Keratinocyte (primary cell): ENCODE results near the gene FBXL5. TPM values are rescaled to one million over a fixed set of nuclear protein-coding genes. Genes with fewer than 3 reads are reported as not detected.
A peak's percentile ranks its signal among the peaks of the same experiment; 100 is the strongest.

Experiments used
- DNase-seq: peaks from one replicate; pipeline ENCODE4 v3.0.0-alpha.2; 2011; ENCODE audit warnings: low read depth, missing footprints, low spot score
- FAIRE-seq: peaks from 2 replicates; lab custom pipeline; 2011; peaks lifted over from hg19 to GRCh38; lab: Jason Lieb, UNC
- H2AFZ ChIP-seq: 2 replicates; pipeline ENCODE4 v1.6.0; 2012; ENCODE audit warnings: low read length, control low read depth, inconsistent platforms; ENCODE audit not compliant: control insufficient read depth
- H3K27ac ChIP-seq: 2 replicates; pipeline ENCODE4 v1.5.1; 2011; ENCODE audit warnings: low read length; ENCODE audit not compliant: control insufficient read depth, insufficient read depth
- H3K27me3 ChIP-seq: 3 replicates; pipeline ENCODE4 v1.6.0; 2011; ENCODE audit warnings: low read length; ENCODE audit not compliant: control insufficient read depth, insufficient read depth; ENCODE audit errors: extremely low read depth
- H3K36me3 ChIP-seq, 2 experiments: 2 replicates in 1 of 2; 3 replicates in 1 of 2; pipeline ENCODE4 v1.5.1; 2011; ENCODE audit warnings: low read length in 2 of 2, mild to moderate bottlenecking in 1 of 2; ENCODE audit not compliant: control insufficient read depth in 2 of 2, insufficient read depth in 2 of 2; ENCODE audit errors: extremely low read depth in 1 of 2
- H3K4me1 ChIP-seq: 3 replicates; pipeline ENCODE4 v1.5.1; 2011; ENCODE audit warnings: low read length; ENCODE audit not compliant: control insufficient read depth, insufficient read depth; ENCODE audit errors: extremely low read depth
- H3K4me2 ChIP-seq: 3 replicates; pipeline ENCODE4 v1.6.0; 2011; ENCODE audit warnings: low read depth, low read length; ENCODE audit not compliant: control insufficient read depth, insufficient read depth; ENCODE audit errors: extremely low read depth
- H3K4me3 ChIP-seq, 3 experiments: fragments of 200-600 bp in 1 of 3; sonication (generic) in 1 of 3; 2 replicates in 2 of 3; 3 replicates in 1 of 3; pipeline ENCODE4 v1.5.1; 2011 to 2016; ENCODE audit warnings: low read length in 3 of 3, mild to moderate bottlenecking in 3 of 3, control low read depth in 2 of 3, inconsistent platforms in 1 of 3, low read depth in 1 of 3, mixed read lengths in 1 of 3, mixed run types in 1 of 3, moderate library complexity in 1 of 3; ENCODE audit not compliant: control insufficient read depth in 2 of 3, insufficient read depth in 2 of 3; ENCODE audit errors: extremely low read depth in 1 of 3
- H3K79me2 ChIP-seq: 2 replicates; pipeline ENCODE4 v1.6.0; 2012; ENCODE audit warnings: low read length; ENCODE audit not compliant: control insufficient read depth, insufficient read depth
- H3K9ac ChIP-seq: 3 replicates; pipeline ENCODE4 v1.6.0; 2011; ENCODE audit warnings: low read length; ENCODE audit not compliant: control insufficient read depth, insufficient read depth; ENCODE audit errors: extremely low read depth
- H3K9me1 ChIP-seq: 3 replicates; pipeline ENCODE4 v1.6.0; 2011; ENCODE audit warnings: low read length; ENCODE audit not compliant: control insufficient read depth, insufficient read depth; ENCODE audit errors: extremely low read depth
- H3K9me3 ChIP-seq: 2 replicates; pipeline ENCODE4 v1.5.1; 2012; ENCODE audit warnings: low read depth, low read length; ENCODE audit not compliant: control insufficient read depth
- H4K20me1 ChIP-seq: 3 replicates; pipeline ENCODE4 v1.6.0; 2011; ENCODE audit warnings: low read length; ENCODE audit not compliant: control insufficient read depth, insufficient read depth; ENCODE audit errors: extremely low read depth
- CTCF ChIP-seq, 3 experiments: IDR thresholded peaks in 1 of 3; conservative IDR thresholded peaks in 1 of 3; optimal IDR thresholded peaks in 1 of 3; 2 replicates in 2 of 3; 3 replicates in 1 of 3; pipeline versions ENCODE3 to v1.5.1; 2011; ENCODE audit warnings: low read length in 3 of 3, mild to moderate bottlenecking in 3 of 3, moderate library complexity in 2 of 3, control low read depth in 1 of 3, inconsistent platforms in 1 of 3; ENCODE audit not compliant: insufficient read depth in 2 of 3; ENCODE audit errors: extremely low read depth in 1 of 3
- EZH2 ChIP-seq: IDR thresholded peaks from one replicate; pipeline ENCODE4 v1.6.1; 2012; ENCODE audit warnings: inconsistent platforms, mild to moderate bottlenecking, low read length, moderate library complexity
- dilution Hi-C: fragments of 300-500 bp; cut with MboI; formaldehyde crosslinking; loops from one replicate; pipeline ENCODE4 v1.7.0; 2020; ENCODE audit warnings: low sequenced_read_pairs; ENCODE audit not compliant: extremely low pct_ligation_motif_present
- polyA plus RNA-seq, 5 experiments: library from polyadenylated mRNA; depleted of rRNA in 3 of 5; stranded (reverse) in 3 of 5; stranded (forward) in 1 of 5; unstranded in 1 of 5; fragments of >200 nt; gene quantifications; 1 replicate in 1 of 5; 2 replicates in 3 of 5; 3 replicates in 1 of 5; pipeline versions ENCODE4 v1.2.1 to v1.2.3, GENCODE V29; 2011 to 2012; ENCODE audit warnings: missing spikeins in 2 of 5, low read depth in 1 of 5, low replicate concordance in 1 of 5

Gene FBXL5
- polyA plus RNA-seq, 1 donor (not counting 4 experiments of a cell fraction or from before 2014, with no cell fraction given): 63.1 TPM

GRCh38 chr4:15681372-15682241, 26.4 kb upstream of the FBXL5 start, which contains the start of gene FAM200B:
Gene FAM200B, plus strand, starts transcription at chr4:15681827. Its CDS starts 5,151 bp downstream, at chr4:15686978.
- H2AFZ ChIP-seq: no peak within 1 kb of the TSS
- H3K4me1 ChIP-seq: peaks cover 49% of the 10 kb centered on the region
- peak within 1 kb of the TSS; percentile 98 for H3K9ac ChIP-seq
- peak; percentile 76 for FAIRE-seq
- H3K4me3 ChIP-seq: peak within 1 kb of the TSS; percentile 60 to 91 (median 88)
- TF ChIP-seq CTCF (optimal IDR thresholded peaks at IDR 0.05 in 1 of 3, IDR thresholded peaks at IDR 0.05 in 1 of 3, conservative IDR thresholded peaks at IDR 0.05 in 1 of 3; ENCODE audit: extremely low read depth in 1 of 3, insufficient read depth in 2 of 3, low read length in 3 of 3) (peak; percentile 14 to 24 (median 17)), EZH2 (no peak)
- H3K27ac ChIP-seq: peak within 1 kb of the TSS; percentile 96
- dilution Hi-C loops: no loop called here
- no peaks in the 10 kb centered on the region for H3K9me1 ChIP-seq
- H3K79me2 ChIP-seq: peaks cover 84% of the 10 kb centered on the region
- H4K20me1 ChIP-seq: no peaks in the 10 kb centered on the region
- DNase-seq: peak; percentile 95
- H3K27me3 ChIP-seq: no peaks in the 10 kb centered on the region
- H3K9me3 ChIP-seq: no peaks in the 10 kb centered on the region
- H3K36me3 ChIP-seq: peaks cover 0 to 14% of the 10 kb centered on the region in 2 experiments
- H3K4me2 ChIP-seq: peak within 1 kb of the TSS; percentile 94

GRCh38 chr4:15681067-15681371, 25.9 kb upstream of the FBXL5 start:
- no peak for FAIRE-seq
- Histone ChIP-seq H3K4me3 (peak overlapping the region; percentile 60 to 88 (median 79)), H2AFZ (no peak overlapping the region), H3K27ac (peak overlapping the region; percentile 91), H3K36me3 (peaks cover 0 to 9% of the 10 kb centered on the region in 2 experiments), H3K27me3 (no peaks in the 10 kb centered on the region), H3K9me3 (no peaks in the 10 kb centered on the region), H3K79me2 (peaks cover 84% of the 10 kb centered on the region), H3K4me2 (peak overlapping the region; percentile 94), H3K9me1 (no peaks in the 10 kb centered on the region), H3K9ac (peak overlapping the region; percentile 85), H4K20me1 (no peaks in the 10 kb centered on the region), H3K4me1 (peaks cover 54% of the 10 kb centered on the region)
- dilution Hi-C loops: no loop called here
- no peak for DNase-seq
- TF ChIP-seq CTCF (optimal IDR thresholded peaks at IDR 0.05 in 1 of 3, IDR thresholded peaks at IDR 0.05 in 1 of 3, conservative IDR thresholded peaks at IDR 0.05 in 1 of 3; ENCODE audit: extremely low read depth in 1 of 3, insufficient read depth in 2 of 3, low read length in 3 of 3) (no peak), EZH2 (no peak)
